Measurements from ENCODE around the gene PCNX3. TPM values are rescaled to one million over a fixed set of nuclear protein-coding genes. Genes with fewer than 3 reads are reported as not detected.

PCNX3 gene
- total and polyA plus RNA-seq, 2 donors (not counting 3 experiments of a cell fraction or from before 2014, with no cell fraction given) = 42.6 to 53.9 TPM

DNA sequence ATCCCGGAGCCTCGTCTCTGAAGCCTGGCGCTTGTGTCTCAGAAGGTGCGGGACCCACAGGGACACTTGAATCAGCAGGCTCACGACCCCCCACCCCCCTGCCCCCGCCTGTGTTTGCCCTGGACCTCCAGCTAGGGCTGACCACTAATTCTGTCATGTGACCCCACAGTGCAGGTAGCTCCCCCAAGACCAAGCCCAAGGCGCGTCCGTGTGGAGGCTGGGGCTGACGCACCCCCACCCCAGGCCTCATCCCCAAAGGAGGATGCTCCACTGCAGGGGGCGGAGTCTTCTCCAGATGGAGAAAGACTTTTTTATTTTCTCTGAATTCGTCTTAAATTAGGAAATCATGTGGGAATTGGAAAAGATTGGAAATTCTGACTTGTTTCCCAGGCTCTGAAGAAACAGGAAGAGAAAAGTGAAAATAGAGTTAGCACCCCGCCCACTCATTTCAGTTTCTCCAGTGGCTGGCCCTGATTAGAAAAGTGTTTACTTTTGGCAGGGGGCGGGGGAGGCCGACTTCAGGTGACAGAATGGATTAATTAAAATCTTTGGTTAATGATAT lies 48.1 kb downstream of the PCNX3 start:
- no peaks in the 10 kb centered on the region for H3K27me3 ChIP-seq (ENCODE audit: control insufficient read depth in 2 of 2, insufficient read depth in 2 of 2, low read length in 2 of 2)
- TF ChIP-seq FOS (IDR thresholded peaks at IDR 0.05; ENCODE audit: borderline replicate concordance, insufficient read depth, low read length) = no peak
- no peak for TF ChIP-seq MYC (IDR thresholded peaks at IDR 0.05; ENCODE audit: low read depth, low read length)

DNA sequence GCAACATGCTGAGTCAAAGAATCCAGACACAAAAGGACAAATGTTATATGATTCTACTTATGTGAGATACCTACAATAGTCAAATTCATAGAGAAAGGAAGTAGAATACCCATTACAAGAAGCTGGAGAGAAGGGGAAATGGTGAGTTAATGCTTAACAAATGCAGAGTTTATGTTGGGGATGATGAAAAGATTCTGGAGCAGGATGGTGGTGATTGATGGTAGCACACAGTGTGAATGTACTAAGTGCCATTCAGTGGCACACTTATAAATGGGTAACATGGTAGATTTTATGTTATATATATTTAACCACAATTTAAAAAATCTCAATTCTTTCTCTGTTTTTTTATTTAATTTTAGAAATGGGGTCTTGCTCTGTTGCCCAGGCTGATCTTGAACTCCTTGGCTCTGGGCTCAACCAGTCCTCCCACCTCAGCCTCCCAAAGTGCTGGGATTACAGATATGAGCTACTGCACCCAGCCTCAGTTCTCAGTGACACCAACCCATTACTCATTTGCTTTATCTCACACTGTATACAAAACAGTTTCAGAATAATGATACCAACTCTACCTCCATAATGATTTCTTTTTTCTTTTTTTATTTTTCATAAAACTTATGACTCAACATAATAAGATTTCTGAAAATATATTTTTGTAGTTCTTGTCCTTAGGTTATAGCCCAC lies 56.7 kb downstream of the PCNX3 start:
- H3K9me1 ChIP-seq (replicated peaks; ENCODE audit: control insufficient read depth, extremely low read depth, insufficient read depth, low read length) = no peaks in the 10 kb centered on the region
- no peak overlapping the region for H2AFZ ChIP-seq (ENCODE audit: low read depth, low read length)
- no peaks in the 10 kb centered on the region for H3K4me1 ChIP-seq (ENCODE audit: control insufficient read depth, extremely low read depth, insufficient read depth, low read length)
- no peaks in the 10 kb centered on the region for H4K20me1 ChIP-seq (replicated peaks; ENCODE audit: control insufficient read depth, extremely low read depth, insufficient read depth, low read length)
- no peak overlapping the region for H3K4me2 ChIP-seq (ENCODE audit: insufficient read depth, low read length)
- ChIA-PET POLR2A (no interaction called here), CTCF (interaction anchor here (1.0 kb wide), 1 partner anchor 19 kb away, joined by 3 read pairs; no protein-coding TSS in a partner anchor)
- H3K4me3 ChIP-seq (replicated peaks in 1 of 3; ENCODE audit: insufficient read depth in 1 of 3, low read depth in 1 of 3, low read length in 3 of 3) = no peak overlapping the region
- no peaks in the 10 kb centered on the region for H3K36me3 ChIP-seq (ENCODE audit: control insufficient read depth in 2 of 2, extremely low read depth in 1 of 2, insufficient read depth in 2 of 2, low read length in 2 of 2)
- no TSS peak for BruUV-seq (replicated peaks)
- no peaks in the 10 kb centered on the region for H3K9me3 ChIP-seq (replicated peaks; ENCODE audit: control insufficient read depth, insufficient read depth, low read length)
- intact Hi-C loops (cut with micrococcal nuclease) = no loop called here
- TF ChIP-seq MYC (IDR thresholded peaks at IDR 0.05; ENCODE audit: low read depth, low read length) (no peak), EZH2 (IDR thresholded peaks at IDR 0.05; ENCODE audit: borderline replicate concordance, low read depth, low read length, severe bottlenecking) (no peak), POLR2AphosphoS5 (IDR thresholded peaks at IDR 0.05; ENCODE audit: insufficient read depth, low read depth, low read length) (no peak), JUN (IDR thresholded peaks at IDR 0.05; ENCODE audit: borderline replicate concordance, insufficient read depth, insufficient read length, low read depth) (no peak), MAX (IDR thresholded peaks at IDR 0.05; ENCODE audit: insufficient read depth, insufficient read length) (no peak), POLR2A (IDR thresholded peaks at IDR 0.05; ENCODE audit: low read depth, low read length) (no peak), GATA2 (IDR thresholded peaks at IDR 0.05; ENCODE audit: insufficient read depth, insufficient read length, low read depth, low read length) (no peak)
- H3K79me2 ChIP-seq (ENCODE audit: control insufficient read depth, insufficient read depth, low read length) = no peaks in the 10 kb centered on the region
- H3K27ac ChIP-seq (ENCODE audit: insufficient read depth, low read depth, low read length) = no peak overlapping the region
- dilution Hi-C loops (cut with MboI; ENCODE audit: extremely low pct_ligation_motif_present, low sequenced_read_pairs) = no loop called here
- H3K9ac ChIP-seq (replicated peaks; ENCODE audit: extremely low read depth, insufficient read depth, low read length) = no peak overlapping the region
- H3K27me3 ChIP-seq (ENCODE audit: control insufficient read depth in 2 of 2, insufficient read depth in 2 of 2, low read length in 2 of 2) = no peaks in the 10 kb centered on the region
- DNase-seq (ENCODE audit: low read depth, low spot score) (no peak), FAIRE-seq (no peak)

More for the DNA sequence above, 48.1 kb downstream of the PCNX3 start:
- Histone ChIP-seq H3K27ac (ENCODE audit: insufficient read depth, low read depth, low read length) (peak overlapping the region; percentile 91), H3K9ac (replicated peaks; ENCODE audit: extremely low read depth, insufficient read depth, low read length) (peak overlapping the region; percentile 88), H3K9me3 (replicated peaks; ENCODE audit: control insufficient read depth, insufficient read depth, low read length) (no peaks in the 10 kb centered on the region), H3K36me3 (ENCODE audit: control insufficient read depth in 2 of 2, extremely low read depth in 1 of 2, insufficient read depth in 2 of 2, low read length in 2 of 2) (peaks cover 6 to 25% of the 10 kb centered on the region in 2 experiments), H3K79me2 (ENCODE audit: control insufficient read depth, insufficient read depth, low read length) (peaks cover 32% of the 10 kb centered on the region), H3K4me1 (ENCODE audit: control insufficient read depth, extremely low read depth, insufficient read depth, low read length) (peaks cover 18% of the 10 kb centered on the region), H3K9me1 (replicated peaks; ENCODE audit: control insufficient read depth, extremely low read depth, insufficient read depth, low read length) (no peaks in the 10 kb centered on the region), H2AFZ (ENCODE audit: low read depth, low read length) (peak overlapping the region; percentile 62), H3K4me3 (replicated peaks in 1 of 3; ENCODE audit: insufficient read depth in 1 of 3, low read depth in 1 of 3, low read length in 3 of 3) (peak overlapping the region; percentile 30 to 94 (median 53)), H4K20me1 (replicated peaks; ENCODE audit: control insufficient read depth, extremely low read depth, insufficient read depth, low read length) (no peaks in the 10 kb centered on the region), H3K4me2 (ENCODE audit: insufficient read depth, low read length) (peak overlapping the region; percentile 67)
- dilution Hi-C loops (cut with MboI; ENCODE audit: extremely low pct_ligation_motif_present, low sequenced_read_pairs) (no loop called here), intact Hi-C loops (cut with micrococcal nuclease) (loop anchor here (1.0 kb wide), 3 partner anchors 10 to 49 kb away; partner anchors contain the start of genes KAT5 and SIPA1)
- no TSS peak for BruUV-seq (replicated peaks)
- ChIA-PET POLR2A (interaction anchor here (0.6 to 2.6 kb wide), 5 partner anchors 11 to 69 kb away, joined by 3 to 19 read pairs (median 3); partner anchors contain the start of genes RNASEH2C and SIPA1), CTCF (interaction anchor here (0.7 to 1.9 kb wide), 8 partner anchors 10 to 325 kb away, joined by 3 to 14 read pairs (median 4); partner anchors contain the start of genes FAM89B, KAT5, RNASEH2C and SIPA1)
- FAIRE-seq (no peak), DNase-seq (ENCODE audit: low read depth, low spot score) (peak; percentile 63)
